H9 (cell line): ENCODE data around the gene GSS. TPM values are rescaled to one million over a fixed set of nuclear protein-coding genes. Genes with fewer than 3 reads are reported as not detected.

Source experiments
- DNase-seq: peaks from one replicate; pipeline ENCODE4 v3.0.0-alpha.2; 2017
- H2AFZ ChIP-seq: one replicate; pipeline ENCODE4 v1.6.1; 2013; ENCODE audit warnings: mild to moderate bottlenecking, low read length, control low read depth, moderate library complexity
- H2AK5ac ChIP-seq: 2 replicates; pipeline ENCODE4 v1.6.1; 2013; ENCODE audit warnings: low read length, control low read depth, mixed read lengths; ENCODE audit not compliant: insufficient read length
- H2BK120ac ChIP-seq: one replicate; pipeline ENCODE4 v1.6.1; 2013; ENCODE audit warnings: low read depth, mild to moderate bottlenecking, low read length, control low read depth, inconsistent platforms; ENCODE audit not compliant: poor library complexity, severe bottlenecking
- H2BK12ac ChIP-seq: 2 replicates; pipeline ENCODE4 v1.6.1; 2013; ENCODE audit warnings: low read length, control low read depth, mixed read lengths, low read depth; ENCODE audit not compliant: insufficient read length
- H2BK15ac ChIP-seq: 2 replicates; pipeline ENCODE4 v1.6.1; 2013; ENCODE audit warnings: low read depth, low read length, control low read depth
- H2BK20ac ChIP-seq: one replicate; pipeline ENCODE4 v1.6.1; 2013; ENCODE audit warnings: low read depth, mild to moderate bottlenecking, low read length, control low read depth, inconsistent platforms; ENCODE audit not compliant: poor library complexity, severe bottlenecking
- H2BK5ac ChIP-seq: 2 replicates; pipeline ENCODE4 v1.6.1; 2013; ENCODE audit warnings: low read length, control low read depth, mixed read lengths; ENCODE audit not compliant: insufficient read length
- H3K14ac ChIP-seq: 2 replicates; pipeline ENCODE4 v1.6.1; 2013; ENCODE audit warnings: low read length, control low read depth; ENCODE audit not compliant: insufficient read depth
- H3K18ac ChIP-seq: 2 replicates; pipeline ENCODE4 v1.6.1; 2013; ENCODE audit warnings: low read depth, mild to moderate bottlenecking, mixed read lengths, low read length, control low read depth; ENCODE audit not compliant: insufficient read length
- H3K23ac ChIP-seq: 2 replicates; pipeline ENCODE4 v1.6.1; 2013; ENCODE audit warnings: low read length, control low read depth, mixed read lengths, low read depth; ENCODE audit not compliant: insufficient read length
- H3K23me2 ChIP-seq: 2 replicates; pipeline ENCODE4 v1.6.1; 2013; ENCODE audit warnings: low read depth, mild to moderate bottlenecking, mixed read lengths, low read length, control low read depth; ENCODE audit not compliant: insufficient read length, poor library complexity, severe bottlenecking
- H3K27ac ChIP-seq: 2 replicates; pipeline ENCODE4 v1.5.1; 2013; ENCODE audit warnings: low read length, control low read depth, mixed read lengths, low read depth; ENCODE audit not compliant: insufficient read length
- H3K27me3 ChIP-seq: 2 replicates; pipeline ENCODE4 v1.6.1; 2013; ENCODE audit warnings: low read length, control low read depth, inconsistent platforms; ENCODE audit not compliant: insufficient read depth
- H3K4ac ChIP-seq: 2 replicates; pipeline ENCODE4 v1.6.1; 2013; ENCODE audit warnings: low read depth, mild to moderate bottlenecking, control low read depth, inconsistent platforms, low read length, moderate library complexity
- H3K4me1 ChIP-seq: 2 replicates; pipeline ENCODE4 v1.6.1; 2013; ENCODE audit warnings: low read length, control low read depth, inconsistent platforms; ENCODE audit not compliant: insufficient read depth
- H3K4me2 ChIP-seq: 2 replicates; pipeline ENCODE4 v1.6.1; 2013; ENCODE audit warnings: low read length, control low read depth, mixed read lengths; ENCODE audit not compliant: insufficient read length, insufficient read depth
- H3K56ac ChIP-seq: 2 replicates; pipeline ENCODE4 v1.6.1; 2013; ENCODE audit warnings: low read depth, mild to moderate bottlenecking, mixed read lengths, low read length, control low read depth; ENCODE audit not compliant: insufficient read length
- H3K79me1 ChIP-seq: 2 replicates; pipeline ENCODE4 v1.6.1; 2013; ENCODE audit warnings: low read depth, mild to moderate bottlenecking, moderate library complexity, low read length, control low read depth, inconsistent platforms; ENCODE audit not compliant: insufficient read depth, poor library complexity, severe bottlenecking
- H3K79me2 ChIP-seq: 2 replicates; pipeline ENCODE4 v1.6.1; 2013; ENCODE audit warnings: low read length, control low read depth, inconsistent platforms; ENCODE audit not compliant: insufficient read depth
- H3K9ac ChIP-seq: 2 replicates; pipeline ENCODE4 v1.6.1; 2013; ENCODE audit warnings: low read length, control low read depth, mixed read lengths; ENCODE audit not compliant: insufficient read length; ENCODE audit errors: extremely low read depth
- H3K9me3 ChIP-seq: one replicate; pipeline ENCODE4 v1.6.1; 2013; ENCODE audit warnings: low read depth, low read length, inconsistent platforms; ENCODE audit not compliant: control insufficient read depth
- H3T11ph ChIP-seq: one replicate; pipeline ENCODE4 v1.6.1; 2013; ENCODE audit warnings: mild to moderate bottlenecking, low read length, control low read depth, inconsistent platforms
- H4K20me1 ChIP-seq: one replicate; pipeline ENCODE4 v1.6.1; 2013; ENCODE audit not compliant: control insufficient read depth, insufficient read length, insufficient read depth
- H4K5ac ChIP-seq: 2 replicates; pipeline ENCODE4 v1.6.1; 2013; ENCODE audit warnings: low read depth, mild to moderate bottlenecking, mixed read lengths, low read length, control low read depth; ENCODE audit not compliant: insufficient read length
- H4K8ac ChIP-seq: replicated peaks from 2 replicates; pipeline ENCODE4 v1.6.1; 2013; ENCODE audit warnings: low read length, control low read depth, mixed read lengths, low read depth; ENCODE audit not compliant: insufficient read length
- H4K91ac ChIP-seq: 2 replicates; pipeline ENCODE4 v1.6.1; 2013; ENCODE audit warnings: low read depth, mild to moderate bottlenecking, moderate library complexity, mixed read lengths, low read length, control low read depth; ENCODE audit not compliant: insufficient read length
- H3K27ac Mint-ChIP-seq, 3 experiments: 2 replicates in 2 of 3; 3 replicates in 1 of 3; pipeline ENCODE4 v1.8.0; 2020 to 2021; ENCODE audit warnings: mixed read lengths in 3 of 3, mild to moderate bottlenecking in 1 of 3, moderate library complexity in 1 of 3
- H3K27me3 Mint-ChIP-seq: 2 replicates; pipeline ENCODE4 v1.8.0; 2021; ENCODE audit warnings: low read depth, mild to moderate bottlenecking, moderate library complexity, mixed read lengths
- H3K36me3 Mint-ChIP-seq, 3 experiments: 2 replicates in 2 of 3; 3 replicates in 1 of 3; pipeline ENCODE4 v1.8.0; 2020 to 2021; ENCODE audit warnings: low read depth in 3 of 3, mixed read lengths in 3 of 3; ENCODE audit not compliant: insufficient read depth in 1 of 3
- H3K4me1 Mint-ChIP-seq, 2 experiments: 2 replicates each; pipeline ENCODE4 v1.8.0; 2020; ENCODE audit warnings: mixed read lengths in 2 of 2
- H3K4me3 Mint-ChIP-seq, 2 experiments: 2 replicates in 1 of 2; 3 replicates in 1 of 2; pipeline ENCODE4 v1.8.0; 2020 to 2021; ENCODE audit warnings: mild to moderate bottlenecking in 2 of 2, mixed read lengths in 2 of 2, moderate library complexity in 1 of 2
- H3K9me3 Mint-ChIP-seq, 2 experiments: 2 replicates in 1 of 2; 3 replicates in 1 of 2; pipeline ENCODE4 v1.8.0; 2020; ENCODE audit warnings: mild to moderate bottlenecking in 2 of 2, mixed read lengths in 2 of 2, moderate library complexity in 1 of 2
- WGBS: extraction: QIAGEN DNeasy Blood & Tissue Kit; methylation state at CpG from one replicate; pipeline ENCODE4 v1.1.7; 2013; ENCODE audit warnings: missing lambda C conversion rate, low lambda C conversion rate, mixed read lengths; ENCODE audit not compliant: insufficient read length; ENCODE audit errors: extremely low coverage; 5-methylcytosine and 5-hydroxymethylcytosine counted together
- total RNA-seq: library from RNA; stranded (reverse); gene quantifications from 2 replicates; pipeline ENCODE4 v1.2.1, GENCODE V29; 2021
- TF ChIP-seq, protein P1 (sequence below): fragments of 200-600 bp; sonication (generic); conservative IDR thresholded peaks from 3 replicates; pipeline ENCODE4 v1.8.0; 2021; ENCODE audit warnings: antibody characterized with exemption, mild to moderate bottlenecking

Gene GSS
- total RNA-seq, 1 experiment from 2014 or later, result 48.5 TPM

DNA sequence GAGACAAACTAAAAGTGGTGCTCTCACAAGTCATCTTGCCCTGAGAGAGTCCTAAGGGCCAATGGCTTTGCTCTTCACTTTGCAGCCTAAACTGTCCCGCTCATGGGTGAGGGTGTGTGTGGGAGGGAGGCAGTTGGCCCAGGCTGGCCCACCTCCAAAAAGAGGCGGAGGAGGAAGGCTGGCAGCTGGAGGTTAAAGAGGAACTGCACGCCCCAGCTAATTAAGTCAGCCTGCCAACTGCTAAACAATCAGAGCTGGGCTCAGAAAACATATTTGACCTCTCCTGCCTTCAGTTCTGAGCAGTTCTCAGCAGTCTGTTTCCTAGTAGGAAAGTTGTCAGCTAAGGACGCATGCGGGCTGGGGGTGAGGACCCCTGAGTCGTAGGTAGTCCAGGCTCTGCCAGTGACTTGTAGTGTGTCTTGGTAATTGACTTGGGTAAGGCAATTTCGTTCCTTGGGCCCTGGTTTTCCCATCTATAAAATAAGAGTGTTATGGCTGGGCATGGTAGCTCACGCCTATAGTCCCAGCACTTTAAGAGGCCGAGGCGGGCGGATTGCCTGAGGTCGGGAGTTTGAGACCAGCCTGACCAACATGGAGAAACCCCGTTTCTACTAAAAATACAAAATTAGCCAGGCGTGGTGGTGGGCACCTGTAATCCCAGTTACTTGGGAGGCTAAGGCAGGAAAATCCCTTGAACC, 17.0 kb downstream of the GSS start:
- no peak overlapping the region for H3K4me3 Mint-ChIP-seq
- peaks cover 2 to 59% (median 24%) of the 10 kb centered on the region in 3 experiments; a peak in 6 of 7 replicates for H3K36me3 Mint-ChIP-seq
- H3K18ac ChIP-seq, result no peak overlapping the region
- no peak overlapping the region for H2BK5ac ChIP-seq
- peaks cover 0 to 6% of the 10 kb centered on the region in 2 experiments; a peak in 1 of 4 replicates for H3K4me1 Mint-ChIP-seq
- H4K20me1 ChIP-seq, result no peaks in the 10 kb centered on the region
- H3K27me3 ChIP-seq, result no peaks in the 10 kb centered on the region
- peak overlapping the region in 1 of 3 experiments; percentile 53; a peak in 3 of 7 replicates for H3K27ac Mint-ChIP-seq
- no peak overlapping the region for H2BK15ac ChIP-seq
- no peak overlapping the region for H3K56ac ChIP-seq
- H4K91ac ChIP-seq, result no peak overlapping the region
- H3K4me2 ChIP-seq, result no peak overlapping the region
- no peak overlapping the region for H3K27ac ChIP-seq
- H3K79me1 ChIP-seq, result no peaks in the 10 kb centered on the region
- no peak for DNase-seq
- no peak overlapping the region for H2AK5ac ChIP-seq
- H3K27me3 Mint-ChIP-seq, result no peaks in the 10 kb centered on the region
- no CpG with 5 or more reads among the region's 14 CpGs for WGBS
- no peaks in the 10 kb centered on the region for H3K23me2 ChIP-seq
- no peaks in the 10 kb centered on the region for H3K9me3 Mint-ChIP-seq
- no peak overlapping the region for H3T11ph ChIP-seq
- H3K14ac ChIP-seq, result no peak overlapping the region
- no peaks in the 10 kb centered on the region for H3K9me3 ChIP-seq
- H3K4ac ChIP-seq, result no peak overlapping the region
- H3K79me2 ChIP-seq, result no peaks in the 10 kb centered on the region
- H2BK20ac ChIP-seq, result no peak overlapping the region
- H4K8ac ChIP-seq, result no peak overlapping the region
- no peak overlapping the region for H3K23ac ChIP-seq
- H3K4me1 ChIP-seq, result no peaks in the 10 kb centered on the region
- TF ChIP-seq, protein P1, sequence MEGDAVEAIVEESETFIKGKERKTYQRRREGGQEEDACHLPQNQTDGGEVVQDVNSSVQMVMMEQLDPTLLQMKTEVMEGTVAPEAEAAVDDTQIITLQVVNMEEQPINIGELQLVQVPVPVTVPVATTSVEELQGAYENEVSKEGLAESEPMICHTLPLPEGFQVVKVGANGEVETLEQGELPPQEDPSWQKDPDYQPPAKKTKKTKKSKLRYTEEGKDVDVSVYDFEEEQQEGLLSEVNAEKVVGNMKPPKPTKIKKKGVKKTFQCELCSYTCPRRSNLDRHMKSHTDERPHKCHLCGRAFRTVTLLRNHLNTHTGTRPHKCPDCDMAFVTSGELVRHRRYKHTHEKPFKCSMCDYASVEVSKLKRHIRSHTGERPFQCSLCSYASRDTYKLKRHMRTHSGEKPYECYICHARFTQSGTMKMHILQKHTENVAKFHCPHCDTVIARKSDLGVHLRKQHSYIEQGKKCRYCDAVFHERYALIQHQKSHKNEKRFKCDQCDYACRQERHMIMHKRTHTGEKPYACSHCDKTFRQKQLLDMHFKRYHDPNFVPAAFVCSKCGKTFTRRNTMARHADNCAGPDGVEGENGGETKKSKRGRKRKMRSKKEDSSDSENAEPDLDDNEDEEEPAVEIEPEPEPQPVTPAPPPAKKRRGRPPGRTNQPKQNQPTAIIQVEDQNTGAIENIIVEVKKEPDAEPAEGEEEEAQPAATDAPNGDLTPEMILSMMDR, result no peak
- no peak overlapping the region for H2BK12ac ChIP-seq
- H4K5ac ChIP-seq, result no peak overlapping the region
- H3K9ac ChIP-seq, result no peak overlapping the region
- no peak overlapping the region for H2BK120ac ChIP-seq
- H2AFZ ChIP-seq, result no peak overlapping the region
